H1 (cell line): ENCODE results near the gene CTAGE1. TPM values are rescaled to one million over a fixed set of nuclear protein-coding genes. Genes with fewer than 3 reads are reported as not detected.

Experiments used
- ATF2 ChIP-seq: IDR thresholded peaks from 2 replicates; pipeline ENCODE4 v1.6.1; 2012; ENCODE audit warnings: low read length, inconsistent platforms
- CHD2 ChIP-seq: IDR thresholded peaks from 2 replicates; pipeline ENCODE4 v1.6.1; 2012; ENCODE audit warnings: low read length, improper control_type of control experiment
- CHD7 ChIP-seq: fragments of 300-600 bp; sonication (generic); IDR thresholded peaks from 2 replicates; pipeline ENCODE4 v1.7.1; 2012; ENCODE audit warnings: low read length, moderate library complexity, mild to moderate bottlenecking, inconsistent platforms; ENCODE audit not compliant: insufficient replicate concordance
- SIX5 ChIP-seq: IDR thresholded peaks from 2 replicates; pipeline ENCODE4 v1.6.1; 2011; ENCODE audit warnings: mild to moderate bottlenecking, low read depth, low read length
- polyA plus RNA-seq, 7 experiments: library from polyadenylated mRNA; depleted of rRNA in 3 of 7; stranded (reverse) in 5 of 7; unstranded in 2 of 7; fragments of >200 nt in 5 of 7; fragments of 200-250 nt in 2 of 7; gene quantifications; 1 replicate in 5 of 7; 2 replicates in 1 of 7; 4 replicates in 1 of 7; pipeline versions ENCODE4 v1.2.1 to v1.2.3, GENCODE V29; 2011 to 2013; ENCODE audit warnings: missing spikeins in 2 of 7, mixed read lengths in 2 of 7
- total RNA-seq: library from RNA; stranded (reverse); fragmentation: NEBNext Ultra II Directional; extraction: Animal tissue kit (Norgen Biotek cat#: 25700); gene quantifications from 2 replicates; pipeline ENCODE4 v1.2.1, GENCODE V29; 2021

Gene CTAGE1
- total and polyA plus RNA-seq, 2 of the 8 experiments (the other 6 are each of a cell fraction or from before 2014, with no cell fraction given) = not detected

- TF ChIP-seq CHD7 (no peak), CHD2 (no peak), SIX5 (no peak), ATF2 (no peak)
Measured at GRCh38 chr18:22446911-22447310, 29.2 kb upstream of the CTAGE1 start (continued).
